ENCODE results near the gene PEAR1. TPM values are rescaled to one million over a fixed set of nuclear protein-coding genes. Genes with fewer than 3 reads are reported as not detected.

The PEAR1 gene
- total RNA-seq, 2 donors from 2014 or later, result 2.5 to 3.5 TPM

DNA sequence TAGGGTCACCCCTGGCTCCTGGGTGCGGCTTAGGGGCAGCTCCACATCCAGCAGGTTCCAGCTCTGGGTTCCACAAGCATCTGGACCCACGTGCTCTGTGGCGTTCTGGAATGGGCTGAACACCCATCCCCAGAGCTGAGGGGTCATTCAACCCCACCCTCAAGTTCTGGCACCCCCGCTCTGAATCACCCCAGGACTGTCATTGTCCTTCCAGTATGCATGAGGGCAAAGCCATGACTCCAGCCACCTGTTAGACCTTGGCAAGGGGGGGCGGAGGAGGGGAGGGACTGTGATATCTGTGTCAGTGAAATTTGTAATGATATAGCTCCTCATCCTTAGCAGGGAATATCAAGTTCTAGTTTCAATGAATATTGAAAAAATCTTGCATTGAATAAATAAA is 46.9 kb upstream of the PEAR1 start:
- Histone ChIP-seq H3K9ac (ENCODE audit: low read depth in 2 of 2, low read length in 2 of 2) (no peak overlapping the region), H3K4me1 (no peaks in the 10 kb centered on the region), H3K36me3 (no peaks in the 10 kb centered on the region), H3K4me3 (no peak overlapping the region), H3K27ac (no peak overlapping the region), H3K9me3 (no peaks in the 10 kb centered on the region), H3K27me3 (peaks cover 51% of the 10 kb centered on the region)
- TF ChIP-seq, protein P1, sequence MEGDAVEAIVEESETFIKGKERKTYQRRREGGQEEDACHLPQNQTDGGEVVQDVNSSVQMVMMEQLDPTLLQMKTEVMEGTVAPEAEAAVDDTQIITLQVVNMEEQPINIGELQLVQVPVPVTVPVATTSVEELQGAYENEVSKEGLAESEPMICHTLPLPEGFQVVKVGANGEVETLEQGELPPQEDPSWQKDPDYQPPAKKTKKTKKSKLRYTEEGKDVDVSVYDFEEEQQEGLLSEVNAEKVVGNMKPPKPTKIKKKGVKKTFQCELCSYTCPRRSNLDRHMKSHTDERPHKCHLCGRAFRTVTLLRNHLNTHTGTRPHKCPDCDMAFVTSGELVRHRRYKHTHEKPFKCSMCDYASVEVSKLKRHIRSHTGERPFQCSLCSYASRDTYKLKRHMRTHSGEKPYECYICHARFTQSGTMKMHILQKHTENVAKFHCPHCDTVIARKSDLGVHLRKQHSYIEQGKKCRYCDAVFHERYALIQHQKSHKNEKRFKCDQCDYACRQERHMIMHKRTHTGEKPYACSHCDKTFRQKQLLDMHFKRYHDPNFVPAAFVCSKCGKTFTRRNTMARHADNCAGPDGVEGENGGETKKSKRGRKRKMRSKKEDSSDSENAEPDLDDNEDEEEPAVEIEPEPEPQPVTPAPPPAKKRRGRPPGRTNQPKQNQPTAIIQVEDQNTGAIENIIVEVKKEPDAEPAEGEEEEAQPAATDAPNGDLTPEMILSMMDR (IDR thresholded peaks at IDR 0.05), result no peak
- DNase-seq, result no peak
- intact Hi-C loops (cut with DNase I), result no loop called here

DNA sequence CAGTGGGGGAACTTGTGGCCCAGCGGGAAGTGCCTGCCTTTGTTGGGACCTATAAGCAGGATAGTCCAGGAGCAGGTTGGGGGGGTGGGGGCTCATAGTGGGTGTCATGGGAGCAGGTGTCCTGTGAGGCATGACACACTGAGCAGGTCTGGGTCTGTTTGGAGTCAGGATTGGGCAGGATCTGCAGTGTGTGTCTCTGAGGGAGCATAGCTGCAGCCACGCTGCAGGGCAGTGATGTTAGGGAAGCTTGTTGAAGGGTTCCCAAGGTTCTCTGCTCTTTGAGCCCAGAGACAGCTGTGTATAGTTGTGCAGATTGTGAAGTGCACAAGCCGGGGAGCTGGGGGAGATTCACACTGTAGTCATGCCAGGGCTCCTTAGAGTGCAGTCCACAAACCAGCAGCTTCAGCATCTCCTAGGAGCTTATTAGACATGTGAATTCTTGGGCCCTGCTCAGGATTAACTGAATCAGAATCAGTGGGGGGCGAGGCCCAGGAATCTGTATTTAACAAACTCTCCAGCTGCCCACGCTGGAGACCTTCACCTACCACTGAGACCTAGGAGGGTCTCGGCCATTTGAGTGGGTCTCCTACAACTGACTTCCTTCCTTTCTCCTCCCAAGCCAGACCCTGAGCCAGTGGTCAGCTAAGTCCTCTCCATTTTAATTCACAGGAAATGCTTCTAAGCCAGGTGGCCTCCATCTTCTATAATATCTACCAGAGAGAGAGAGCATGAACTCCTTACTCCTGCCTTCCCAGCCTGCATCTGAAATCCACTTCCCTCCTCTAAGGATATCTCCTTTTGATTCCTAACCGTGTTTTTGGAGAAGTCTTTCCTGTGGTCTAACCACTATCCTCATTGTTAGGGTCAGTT is 45.7 kb upstream of the PEAR1 start:
- TF ChIP-seq, protein P1 (IDR thresholded peaks at IDR 0.05), result no peak
- peaks cover 46% of the 10 kb centered on the region for H3K27me3 ChIP-seq
- no peak overlapping the region for H3K27ac ChIP-seq

DNA sequence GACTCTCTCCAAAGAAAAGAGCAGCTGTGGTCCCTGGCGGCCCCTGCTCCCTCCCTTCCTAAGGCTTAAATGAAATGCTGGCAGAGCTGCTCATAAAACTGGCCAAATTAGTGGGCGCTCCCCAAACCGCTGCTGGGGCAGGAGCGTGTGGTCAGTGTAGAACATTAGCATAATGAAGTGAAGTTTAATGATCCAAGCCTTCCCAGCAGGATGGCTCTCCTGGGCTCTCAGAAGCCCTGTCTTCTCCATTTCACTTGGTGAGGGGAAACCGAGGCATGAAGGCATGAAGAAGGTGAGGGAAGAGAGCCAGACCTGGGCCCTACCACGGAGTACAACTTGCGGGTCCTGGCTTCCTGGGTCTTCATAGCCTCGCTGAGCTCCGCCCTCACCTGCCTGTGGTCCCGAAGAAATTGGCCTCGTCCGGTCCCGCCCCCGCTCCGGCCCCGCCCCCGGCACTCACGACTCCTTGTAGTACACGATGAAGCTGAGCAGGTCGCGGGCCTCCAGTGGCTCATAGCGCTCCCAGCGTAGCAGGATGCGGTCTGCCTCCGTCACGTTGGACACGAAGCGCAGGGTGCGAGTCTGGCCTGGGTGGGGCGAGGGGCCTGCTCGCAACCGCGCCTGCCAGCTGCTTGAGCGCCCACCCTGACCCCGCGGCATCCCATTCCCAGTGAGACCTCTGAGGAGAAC is 44.9 kb upstream of the PEAR1 start:
- no peaks in the 10 kb centered on the region for H3K4me1 ChIP-seq
- intact Hi-C loops (cut with DNase I), result no loop called here
- H3K9ac ChIP-seq (ENCODE audit: low read depth in 2 of 2, low read length in 2 of 2), result no peak overlapping the region
- no peaks in the 10 kb centered on the region for H3K36me3 ChIP-seq
- H3K27me3 ChIP-seq, result peaks cover 44% of the 10 kb centered on the region
- no peak overlapping the region for H3K27ac ChIP-seq
- H3K9me3 ChIP-seq, result no peaks in the 10 kb centered on the region
- TF ChIP-seq, protein P1 (IDR thresholded peaks at IDR 0.05), result no peak
- peak; percentile 52 for DNase-seq
- H3K4me3 ChIP-seq, result no peak overlapping the region

More for the DNA sequence above, 45.7 kb upstream of the PEAR1 start:
- no peak for DNase-seq
- Histone ChIP-seq H3K4me1 (no peaks in the 10 kb centered on the region), H3K9ac (ENCODE audit: low read depth in 2 of 2, low read length in 2 of 2) (no peak overlapping the region), H3K9me3 (no peaks in the 10 kb centered on the region), H3K36me3 (no peaks in the 10 kb centered on the region), H3K4me3 (no peak overlapping the region)
- intact Hi-C loops (cut with DNase I), result no loop called here

DNA sequence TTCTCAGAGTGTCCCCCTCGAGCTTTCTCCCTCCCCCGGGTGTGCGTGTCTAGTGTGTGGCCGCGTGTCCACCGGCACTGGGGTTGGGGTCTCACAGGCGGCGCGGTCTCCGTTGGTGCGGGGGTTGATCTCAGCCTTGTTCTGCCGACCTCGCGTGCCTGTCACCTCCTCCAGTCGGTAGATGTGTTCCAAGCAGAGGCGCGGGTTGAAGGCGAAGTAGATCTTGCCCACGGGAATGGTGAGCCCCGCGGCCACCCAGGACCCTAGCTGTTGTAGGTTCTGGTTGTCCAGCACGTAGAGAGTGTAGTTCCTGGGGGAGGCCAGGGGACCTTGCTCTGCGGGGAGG is 44.4 kb upstream of the PEAR1 start:
- H3K4me1 ChIP-seq, result no peaks in the 10 kb centered on the region
- no peak overlapping the region for H3K27ac ChIP-seq
- intact Hi-C loops (cut with DNase I), result no loop called here
- no peaks in the 10 kb centered on the region for H3K9me3 ChIP-seq
- peaks cover 43% of the 10 kb centered on the region for H3K27me3 ChIP-seq
- no peak overlapping the region for H3K4me3 ChIP-seq
- TF ChIP-seq, protein P1 (IDR thresholded peaks at IDR 0.05), result no peak
- H3K36me3 ChIP-seq, result no peaks in the 10 kb centered on the region
- no peak overlapping the region for H3K9ac ChIP-seq (ENCODE audit: low read depth in 2 of 2, low read length in 2 of 2)
- DNase-seq, result no peak

DNA sequence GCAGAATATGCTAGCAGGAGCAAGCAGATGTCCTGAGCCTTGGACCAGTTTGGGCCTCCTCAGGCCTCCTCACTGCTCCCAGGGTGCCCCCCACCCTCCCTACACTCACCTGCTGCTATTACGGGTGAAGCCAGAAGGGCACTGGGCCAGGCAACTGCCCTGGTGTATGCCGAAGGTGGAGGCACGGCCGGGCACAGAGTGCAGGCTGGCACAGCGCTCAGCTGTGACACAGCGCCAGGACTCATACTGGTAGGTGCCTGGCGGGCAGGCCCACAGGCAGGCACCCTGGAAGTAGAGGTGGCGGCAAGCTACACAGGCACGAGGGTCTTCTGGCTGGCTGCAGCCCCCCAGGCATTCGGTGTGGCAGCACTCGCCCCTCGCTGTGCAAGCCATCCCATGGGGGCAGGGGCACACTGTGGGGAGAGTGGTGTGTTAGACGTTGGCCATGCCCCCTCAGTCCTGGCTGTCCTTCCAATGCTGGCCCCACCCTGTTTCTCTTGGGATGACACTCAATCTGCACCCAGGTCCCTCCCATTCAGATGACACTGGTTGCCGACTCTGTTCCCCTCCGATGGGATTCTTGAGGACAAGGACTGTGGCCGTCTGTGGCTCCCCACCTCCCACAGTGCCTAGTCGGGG is 41.6 kb upstream of the PEAR1 start:
- Histone ChIP-seq H3K9me3 (no peaks in the 10 kb centered on the region), H3K27ac (no peak overlapping the region), H3K27me3 (peaks cover 18% of the 10 kb centered on the region), H3K4me1 (no peaks in the 10 kb centered on the region), H3K4me3 (no peak overlapping the region), H3K36me3 (no peaks in the 10 kb centered on the region), H3K9ac (ENCODE audit: low read depth in 2 of 2, low read length in 2 of 2) (no peak overlapping the region)
- intact Hi-C loops (cut with DNase I), result no loop called here
- TF ChIP-seq, protein P1 (IDR thresholded peaks at IDR 0.05), result no peak
- no peak for DNase-seq

All from colonic mucosa (tissue), 4 donors.